NCI-H1092 (cell line): Measurements from ENCODE around the gene HOXB4.

Experiments
- DNase-seq: peaks from one replicate; lab custom pipeline; 2025; lab: John Stamatoyannopoulos, UW

HOXB4 gene

GRCh38 chr17:48559122-48559839, 18.9 kb downstream of the HOXB4 start:
- DNase-seq: no peak

DNA sequence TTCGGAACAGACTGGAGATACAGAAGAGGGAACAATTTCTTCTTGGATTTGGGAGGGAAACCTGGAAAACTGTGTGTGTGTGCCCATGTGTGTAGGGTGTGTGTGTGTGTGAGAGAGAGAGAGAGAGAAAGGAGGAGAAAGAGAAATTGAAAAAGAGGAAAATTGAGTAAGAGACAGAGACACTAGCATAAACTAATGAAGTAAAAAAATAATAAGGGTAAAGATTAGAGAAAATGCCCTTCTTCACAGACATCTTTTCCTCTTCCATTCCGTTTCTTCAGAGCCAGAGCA, 19.4 kb downstream of the HOXB4 start:
- no peak for DNase-seq

- DNase-seq: no peak
These were observed 19.9 kb downstream of the HOXB4 start for GRCh38 chr17:48558057-48558830.

DNA sequence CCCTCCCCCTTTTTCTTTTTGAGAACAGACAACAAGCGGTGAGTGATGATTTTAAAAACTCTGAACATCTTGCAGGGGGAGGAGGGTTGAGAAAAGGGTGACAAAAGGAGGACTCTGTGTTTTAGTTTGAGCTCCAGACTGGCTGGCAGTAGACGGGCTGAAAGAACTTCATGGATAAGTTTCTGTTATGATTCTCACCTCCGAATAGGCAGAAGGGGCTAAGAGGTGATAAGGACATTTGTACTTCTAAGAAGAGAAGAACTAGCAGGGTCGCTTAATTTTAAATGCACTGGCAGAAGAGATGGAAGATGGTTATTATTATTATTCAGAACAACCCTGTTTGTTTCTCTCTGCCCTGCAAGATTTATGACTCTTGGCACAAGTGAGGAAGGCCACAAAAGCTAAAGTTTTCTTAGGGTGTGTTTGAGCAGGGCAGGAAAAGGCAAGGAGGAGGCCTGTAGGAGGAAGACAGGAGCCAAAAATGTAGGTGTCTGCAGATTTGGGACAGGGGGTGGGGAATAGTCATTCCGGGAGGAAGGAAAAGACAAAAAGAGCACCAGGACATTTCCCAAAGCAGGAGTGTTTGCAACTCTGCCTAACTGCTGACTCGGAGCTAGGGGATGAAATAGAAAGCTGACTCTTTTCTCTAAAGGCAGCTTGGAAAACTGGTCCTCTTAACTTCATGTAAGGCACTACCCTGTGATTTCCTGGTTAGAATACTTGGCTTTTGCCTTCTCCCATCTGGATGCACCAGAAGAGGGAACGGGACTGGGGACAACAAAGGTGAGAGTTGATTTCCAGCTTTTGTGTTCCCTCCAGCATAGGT, 21.4 kb downstream of the HOXB4 start:
- no peak for DNase-seq

- DNase-seq: no peak
These were observed 21.9 kb downstream of the HOXB4 start for GRCh38 chr17:48556229-48556575.

DNA sequence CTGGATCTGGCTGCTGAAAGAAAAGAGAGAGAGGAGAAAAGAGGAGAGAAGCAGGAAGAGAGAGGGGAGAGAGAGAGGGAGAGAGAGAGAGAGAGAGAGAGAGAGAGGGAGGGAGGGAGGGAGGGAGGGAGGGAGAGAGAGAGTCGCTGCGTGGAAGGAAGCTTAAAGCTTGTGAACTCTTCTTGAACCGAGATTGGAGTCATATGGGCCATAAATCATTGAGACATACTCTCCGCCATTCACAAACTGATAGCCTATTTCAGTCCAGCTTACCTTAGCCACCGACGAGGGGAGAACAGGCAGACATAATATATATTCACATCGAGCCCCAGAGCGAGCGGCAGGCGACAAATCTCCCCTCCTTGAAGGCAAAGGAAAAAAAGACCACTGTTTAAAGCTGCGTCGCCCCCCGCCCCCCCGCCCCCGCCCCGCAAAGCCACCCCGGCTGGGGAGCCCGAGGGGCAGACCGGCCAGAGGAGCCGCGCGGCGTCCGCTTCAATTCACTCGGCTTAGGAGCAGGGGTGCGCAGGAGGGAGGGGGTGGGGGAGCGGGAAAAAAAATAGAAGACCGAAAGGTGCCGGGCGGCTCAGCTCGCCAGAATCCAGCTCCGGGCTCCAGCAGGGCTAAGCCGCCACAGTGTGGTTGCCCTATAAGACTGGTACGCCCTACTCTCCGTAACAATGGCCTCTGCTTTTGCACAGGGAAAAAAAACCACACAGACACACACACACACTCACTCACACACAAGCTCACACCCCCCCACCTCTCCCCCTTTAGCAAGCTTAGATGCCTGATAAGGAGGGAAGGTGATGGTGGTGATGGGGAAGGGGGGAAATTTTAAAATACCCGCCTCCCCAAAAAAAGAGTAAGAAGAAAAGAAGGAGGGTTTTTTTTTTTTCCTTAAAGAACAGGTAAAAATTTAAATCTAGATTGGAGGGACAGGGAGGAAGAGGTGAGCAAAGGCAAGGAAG, 22.6 kb downstream of the HOXB4 start:
- DNase-seq: peak; percentile 92

- DNase-seq: no peak
These were observed 23.5 kb downstream of the HOXB4 start for GRCh38 chr17:48554412-48555257.

DNA sequence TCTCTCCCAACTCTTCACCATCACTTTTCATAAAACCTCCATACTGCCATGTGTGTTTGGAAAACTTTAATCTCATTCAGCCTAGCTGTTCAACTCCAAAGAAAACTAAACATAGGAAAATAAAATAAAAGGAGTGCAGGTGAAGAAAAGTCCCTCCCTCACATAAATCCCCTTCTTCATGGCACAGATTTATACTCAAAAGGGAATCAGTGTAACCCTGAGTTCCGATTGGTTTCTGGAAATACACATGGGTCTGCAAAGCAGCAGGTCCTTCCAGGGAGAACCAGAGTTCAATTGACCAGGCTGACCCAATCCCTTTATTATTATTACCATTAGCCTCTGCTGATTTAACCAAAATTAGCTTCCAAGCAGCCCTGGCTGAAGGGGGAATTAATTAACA, 24.3 kb downstream of the HOXB4 start:
- no peak for DNase-seq

GRCh38 chr17:48553190-48553547, 25.0 kb downstream of the HOXB4 start:
- DNase-seq: no peak

DNA sequence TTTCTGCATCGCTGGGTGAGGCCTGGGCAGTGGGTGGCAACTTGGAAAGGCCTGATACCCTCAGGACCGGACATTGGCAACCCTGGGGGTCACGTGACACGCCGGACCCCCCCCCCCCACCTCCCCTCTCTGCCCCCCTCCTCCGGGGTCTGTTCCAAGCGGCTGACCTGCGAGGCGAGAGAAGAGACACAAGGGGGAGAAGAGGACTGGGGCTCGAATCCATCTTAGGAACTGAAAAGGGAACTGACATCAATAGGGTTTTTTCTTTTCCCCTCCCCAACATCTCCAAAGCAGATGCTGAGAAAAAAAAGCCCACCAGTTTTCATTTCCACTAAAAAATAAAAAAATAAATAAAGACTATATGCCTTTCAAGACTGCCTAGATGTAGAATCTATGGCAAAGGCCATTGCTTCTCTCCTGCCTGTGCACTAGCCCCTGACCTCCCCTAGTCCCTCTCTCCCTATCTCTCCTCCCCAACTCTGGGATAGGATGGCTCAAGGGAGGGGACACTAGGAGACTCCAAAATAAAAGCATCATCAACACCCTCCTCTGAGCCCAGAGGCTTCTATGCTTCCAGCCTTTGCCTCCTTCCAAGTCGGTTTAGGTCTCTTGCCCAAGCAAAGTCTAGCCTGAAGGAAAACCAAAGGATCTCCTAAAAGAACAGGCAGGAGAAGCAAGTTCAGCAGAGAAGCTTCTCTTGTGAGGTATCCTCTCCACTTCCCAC, 25.5 kb downstream of the HOXB4 start:
- DNase-seq: peak; percentile 85

DNA sequence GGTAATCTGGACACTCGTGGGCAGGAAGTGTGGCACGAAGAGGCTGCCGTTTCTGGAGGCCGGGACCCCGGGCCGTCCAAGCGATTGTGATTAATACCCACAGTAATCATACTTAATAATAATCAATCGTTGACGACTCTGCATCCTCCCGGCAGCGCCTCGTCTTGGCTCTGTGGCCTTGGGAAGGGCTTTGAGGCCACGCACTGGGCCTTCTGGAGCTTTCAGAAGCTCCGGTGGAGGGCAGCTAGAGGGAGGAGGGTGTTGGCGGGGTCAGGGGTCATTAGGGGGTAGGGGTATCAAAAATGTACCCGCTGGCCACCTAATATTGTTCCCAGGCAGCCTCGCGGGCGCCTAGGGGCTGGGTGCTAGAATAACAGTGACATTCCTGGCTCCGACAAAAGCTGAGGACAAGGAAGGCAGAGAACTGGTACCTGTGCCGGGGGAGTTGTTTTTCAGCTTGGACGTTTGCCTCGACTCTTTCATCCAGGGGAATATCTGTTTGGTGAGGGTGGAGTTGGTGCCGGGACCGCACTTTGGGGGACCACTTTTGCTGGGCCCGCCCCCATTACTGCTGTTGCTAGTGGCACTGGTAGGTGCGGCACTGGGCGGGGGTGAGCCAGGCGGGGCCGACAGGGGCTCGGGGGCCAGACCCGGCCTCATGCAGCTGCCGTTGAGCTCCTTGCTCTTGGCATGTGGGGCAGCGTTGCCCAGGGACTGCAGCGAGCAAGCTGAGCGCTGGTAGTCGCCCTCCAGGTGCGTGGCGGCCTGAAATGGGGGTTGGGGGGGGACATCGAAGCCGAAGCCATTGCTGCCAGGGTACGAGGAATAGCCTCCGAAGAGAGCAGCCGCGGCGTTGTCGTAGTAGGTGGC, 26.3 kb downstream of the HOXB4 start:
- peak; percentile 85 for DNase-seq

- peak; percentile 42 for DNase-seq
These were observed 27.0 kb downstream of the HOXB4 start for GRCh38 chr17:48551214-48551555.

DNA sequence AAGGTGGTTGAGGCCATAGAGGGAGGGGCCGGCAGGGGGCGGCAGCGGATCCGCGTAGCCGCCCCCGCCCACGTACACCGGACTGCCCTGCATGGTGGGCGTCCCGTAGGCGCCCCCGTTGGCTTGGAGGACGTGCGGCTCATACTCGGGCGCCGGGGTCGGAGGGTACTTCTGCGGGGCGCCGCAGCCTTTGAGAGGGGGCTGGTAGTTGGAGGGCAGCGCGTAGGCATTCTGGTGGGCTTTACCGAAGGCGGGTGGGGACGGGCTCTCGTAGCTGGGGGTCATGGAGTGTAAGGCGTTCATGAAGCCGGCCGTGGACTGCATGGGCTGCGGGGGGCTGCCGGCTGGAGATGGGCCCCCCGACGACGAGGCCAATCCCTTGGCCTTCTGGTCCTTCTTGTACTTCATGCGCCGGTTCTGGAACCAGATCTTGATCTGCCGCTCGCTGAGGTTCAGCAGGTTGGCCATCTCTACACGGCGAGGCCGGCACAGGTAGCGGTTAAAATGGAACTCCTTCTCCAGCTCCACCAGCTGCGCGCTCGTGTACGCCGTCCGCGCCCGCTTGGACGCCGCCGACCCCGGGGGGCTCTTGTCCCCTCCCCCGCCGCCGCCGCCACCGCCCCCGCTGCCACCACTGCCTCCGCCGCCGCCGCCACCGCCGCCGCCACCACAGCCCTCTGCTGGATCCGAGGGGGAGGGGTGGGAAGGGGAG, 27.5 kb downstream of the HOXB4 start:
- DNase-seq: peak; percentile 43

- no peak for DNase-seq
These were observed 28.1 kb downstream of the HOXB4 start for GRCh38 chr17:48549914-48550501.

DNA sequence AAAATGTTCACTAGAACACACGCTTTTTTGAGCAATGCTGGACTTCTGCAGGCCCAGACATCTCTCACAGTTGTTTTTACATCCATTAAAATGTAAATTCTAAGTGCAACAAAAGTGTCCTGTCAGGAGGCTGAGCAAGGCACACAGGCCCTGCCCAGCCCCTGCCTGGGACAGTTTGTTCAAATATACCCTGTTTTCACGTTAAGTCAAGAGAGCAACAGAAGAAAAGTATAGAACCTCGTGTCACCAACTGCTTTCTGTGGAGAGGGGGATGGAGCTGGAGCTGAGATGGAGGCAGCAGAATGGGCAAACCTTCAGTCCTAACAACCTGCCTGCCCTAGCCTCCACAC, 28.9 kb downstream of the HOXB4 start:
- DNase-seq: no peak

- DNase-seq: no peak
These were observed 29.4 kb downstream of the HOXB4 start for GRCh38 chr17:48548523-48549280.

DNA sequence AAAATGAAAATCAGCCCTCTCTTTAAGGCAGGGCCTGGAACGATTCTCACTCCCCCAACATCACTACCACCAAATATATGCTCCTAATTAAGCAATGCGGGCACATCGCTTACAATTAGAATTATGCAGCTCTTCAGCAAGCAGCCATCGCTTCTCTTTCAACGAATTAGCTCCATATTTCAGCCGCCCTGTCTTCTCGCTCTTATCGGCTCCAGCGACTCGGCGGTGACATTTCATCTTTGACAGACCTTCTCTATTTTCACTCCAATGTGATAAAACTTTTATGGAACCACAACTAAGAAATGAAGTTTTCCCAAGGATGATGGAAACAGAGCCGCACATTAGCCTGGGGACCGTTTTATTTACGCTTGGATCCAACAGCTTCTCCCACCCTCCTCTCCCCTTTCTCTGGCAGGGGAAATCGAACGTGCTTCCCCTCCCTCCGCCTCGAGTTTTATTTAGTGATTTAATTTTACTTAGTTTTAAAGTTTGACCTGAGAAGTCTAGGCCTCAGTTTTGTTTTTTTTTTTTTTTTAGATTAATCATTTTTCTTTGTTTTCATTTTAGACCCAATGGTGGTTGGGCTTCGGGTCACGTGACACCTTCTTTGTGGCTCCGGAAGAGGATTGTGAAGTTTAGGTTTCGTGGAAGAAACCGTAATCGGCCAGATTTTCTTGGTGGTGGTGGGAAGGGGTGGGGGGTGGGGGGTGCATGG, 30.2 kb downstream of the HOXB4 start:
- DNase-seq: no peak
